Body of pancreas (tissue), 4 donors: ENCODE results near the gene KIF17.

ENCODE experiments used
- POLR2A ChIP-seq, 3 donors: fragments of 450-650 bp; IDR thresholded peaks; one replicate each; pipeline ENCODE4 v1.6.1; 2016; ENCODE audit warnings: antibody characterized with exemption in 3 of 3, mild to moderate bottlenecking in 2 of 3
- TF ChIP-seq, protein P1 (sequence below), 7 experiments: fragments of 450-650 bp in 4 of 7; fragments of 200-600 bp in 3 of 7; sonication (generic) in 3 of 7; IDR thresholded peaks; one replicate each; pipeline ENCODE4 v1.5.1; 2016 to 2019; ENCODE audit warnings: antibody characterized with exemption in 7 of 7

DNA sequence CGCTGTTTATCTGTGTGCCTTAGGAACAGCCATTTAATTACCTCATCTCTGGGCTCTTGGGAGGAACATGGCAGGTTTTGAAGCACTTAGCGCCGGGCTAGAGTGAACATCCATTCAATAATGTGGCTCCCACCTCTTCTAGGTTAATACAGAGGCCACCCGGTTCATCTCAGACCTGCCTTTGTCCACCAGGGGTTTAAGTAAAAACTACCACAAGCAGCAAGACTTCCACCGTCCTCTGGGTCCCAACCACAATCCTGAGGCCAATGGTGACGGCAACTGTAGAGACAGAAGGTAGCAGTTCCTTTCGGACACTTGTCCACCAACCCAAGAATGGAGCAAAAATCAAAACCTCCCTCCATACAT lies 55.7 kb downstream of the KIF17 start:
- TF ChIP-seq, protein P1, sequence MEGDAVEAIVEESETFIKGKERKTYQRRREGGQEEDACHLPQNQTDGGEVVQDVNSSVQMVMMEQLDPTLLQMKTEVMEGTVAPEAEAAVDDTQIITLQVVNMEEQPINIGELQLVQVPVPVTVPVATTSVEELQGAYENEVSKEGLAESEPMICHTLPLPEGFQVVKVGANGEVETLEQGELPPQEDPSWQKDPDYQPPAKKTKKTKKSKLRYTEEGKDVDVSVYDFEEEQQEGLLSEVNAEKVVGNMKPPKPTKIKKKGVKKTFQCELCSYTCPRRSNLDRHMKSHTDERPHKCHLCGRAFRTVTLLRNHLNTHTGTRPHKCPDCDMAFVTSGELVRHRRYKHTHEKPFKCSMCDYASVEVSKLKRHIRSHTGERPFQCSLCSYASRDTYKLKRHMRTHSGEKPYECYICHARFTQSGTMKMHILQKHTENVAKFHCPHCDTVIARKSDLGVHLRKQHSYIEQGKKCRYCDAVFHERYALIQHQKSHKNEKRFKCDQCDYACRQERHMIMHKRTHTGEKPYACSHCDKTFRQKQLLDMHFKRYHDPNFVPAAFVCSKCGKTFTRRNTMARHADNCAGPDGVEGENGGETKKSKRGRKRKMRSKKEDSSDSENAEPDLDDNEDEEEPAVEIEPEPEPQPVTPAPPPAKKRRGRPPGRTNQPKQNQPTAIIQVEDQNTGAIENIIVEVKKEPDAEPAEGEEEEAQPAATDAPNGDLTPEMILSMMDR (IDR thresholded peaks at IDR 0.05) = no peak
- TF ChIP-seq POLR2A (IDR thresholded peaks at IDR 0.05) = no peak
